Thoracic aorta (tissue), 2 donors: ENCODE measurements around the gene FAM3C. TPM values are rescaled to one million over a fixed set of nuclear protein-coding genes. Genes with fewer than 3 reads are reported as not detected.

Experiments
- ATAC-seq: fragments of 150-250 bp; one replicate; pipeline ENCODE4 v1.8.0; 2017; ENCODE audit warnings: low read depth; ENCODE audit not compliant: insufficient number of reproducible peaks, low FRiP score
- DNase-seq: peaks from one replicate; pipeline ENCODE4 v3.0.0-alpha.2; 2020; ENCODE audit warnings: low spot score
- H3K27ac ChIP-seq, 2 donors: fragments of 200-600 bp; sonication (generic); 1 replicate in 1 of 2; 2 replicates in 1 of 2; pipeline ENCODE4 v1.5.1; 2016; ENCODE audit warnings: mild to moderate bottlenecking in 2 of 2, moderate library complexity in 2 of 2
- H3K27me3 ChIP-seq: fragments of 200-600 bp; sonication (generic); replicated peaks from 2 replicates; pipeline ENCODE4 v1.6.0; 2016; ENCODE audit warnings: mild to moderate bottlenecking; ENCODE audit not compliant: insufficient read depth
- H3K36me3 ChIP-seq: fragments of 200-600 bp; sonication (generic); one replicate; pipeline ENCODE4 v1.5.1; 2016
- H3K4me1 ChIP-seq, 2 donors: fragments of 200-600 bp; sonication (generic); 1 replicate in 1 of 2; 2 replicates in 1 of 2; pipeline versions ENCODE4 v1.5.1 to v1.6.0; 2016; ENCODE audit warnings: low read depth in 2 of 2, mild to moderate bottlenecking in 1 of 2; ENCODE audit not compliant: control insufficient read depth in 1 of 2
- H3K4me3 ChIP-seq: fragments of 200-600 bp; sonication (generic); 2 replicates; pipeline ENCODE4 v1.5.1; 2016; ENCODE audit warnings: mild to moderate bottlenecking
- H3K9me3 ChIP-seq: fragments of 200-600 bp; sonication (generic); 2 replicates; pipeline ENCODE4 v1.5.1; 2016
- total RNA-seq, 2 donors: library from RNA; depleted of rRNA; stranded (reverse); fragments of >200 nt; gene quantifications; one replicate each; pipeline versions ENCODE4 v1.1.0 to v1.2.3, GENCODE V29; 2016
- TF ChIP-seq, protein P1 (sequence below): fragments of 200-600 bp; sonication (generic); IDR thresholded peaks from one replicate; pipeline ENCODE4 v1.5.1; 2019; ENCODE audit warnings: antibody characterized with exemption

Gene FAM3C
- total RNA-seq, 2 donors from 2014 or later = 38.9 to 50.2 TPM

- ATAC-seq (no peak), DNase-seq (no peak)
- no peaks in the 10 kb centered on the region for H3K36me3 ChIP-seq
- H3K27me3 ChIP-seq = no peaks in the 10 kb centered on the region
- no peaks in the 10 kb centered on the region for H3K9me3 ChIP-seq
- no peak overlapping the region for H3K4me3 ChIP-seq
- TF ChIP-seq, protein P1, sequence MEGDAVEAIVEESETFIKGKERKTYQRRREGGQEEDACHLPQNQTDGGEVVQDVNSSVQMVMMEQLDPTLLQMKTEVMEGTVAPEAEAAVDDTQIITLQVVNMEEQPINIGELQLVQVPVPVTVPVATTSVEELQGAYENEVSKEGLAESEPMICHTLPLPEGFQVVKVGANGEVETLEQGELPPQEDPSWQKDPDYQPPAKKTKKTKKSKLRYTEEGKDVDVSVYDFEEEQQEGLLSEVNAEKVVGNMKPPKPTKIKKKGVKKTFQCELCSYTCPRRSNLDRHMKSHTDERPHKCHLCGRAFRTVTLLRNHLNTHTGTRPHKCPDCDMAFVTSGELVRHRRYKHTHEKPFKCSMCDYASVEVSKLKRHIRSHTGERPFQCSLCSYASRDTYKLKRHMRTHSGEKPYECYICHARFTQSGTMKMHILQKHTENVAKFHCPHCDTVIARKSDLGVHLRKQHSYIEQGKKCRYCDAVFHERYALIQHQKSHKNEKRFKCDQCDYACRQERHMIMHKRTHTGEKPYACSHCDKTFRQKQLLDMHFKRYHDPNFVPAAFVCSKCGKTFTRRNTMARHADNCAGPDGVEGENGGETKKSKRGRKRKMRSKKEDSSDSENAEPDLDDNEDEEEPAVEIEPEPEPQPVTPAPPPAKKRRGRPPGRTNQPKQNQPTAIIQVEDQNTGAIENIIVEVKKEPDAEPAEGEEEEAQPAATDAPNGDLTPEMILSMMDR = no peak
- no peaks in the 10 kb centered on the region for H3K4me1 ChIP-seq
- H3K27ac ChIP-seq = no peak overlapping the region
Observed at GRCh38 chr7:121307021-121307574, 89.0 kb downstream of the FAM3C start.

DNA sequence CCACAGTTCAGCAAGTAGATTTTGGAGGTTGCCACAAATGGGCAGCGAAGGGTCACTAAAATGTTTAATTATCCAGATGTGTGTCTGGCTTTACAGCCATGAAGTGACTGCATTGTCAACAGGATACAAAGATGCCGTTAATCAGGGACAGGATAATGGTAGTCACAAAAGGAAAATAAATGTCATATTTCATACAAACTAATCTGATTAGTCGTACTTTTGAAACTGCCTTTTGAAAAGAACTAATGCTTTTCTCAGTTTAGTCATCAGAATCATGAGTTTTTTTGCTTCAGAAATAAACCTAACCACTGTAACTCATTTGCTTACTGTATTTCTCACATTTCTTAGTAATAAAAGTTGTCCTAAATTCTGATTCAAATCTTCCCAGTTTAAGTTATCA lies 89.5 kb downstream of the FAM3C start:
- TF ChIP-seq, protein P1 = no peak
- Histone ChIP-seq H3K4me1 (no peaks in the 10 kb centered on the region), H3K9me3 (no peaks in the 10 kb centered on the region), H3K27ac (no peak overlapping the region), H3K36me3 (no peaks in the 10 kb centered on the region), H3K4me3 (no peak overlapping the region), H3K27me3 (no peaks in the 10 kb centered on the region)
- ATAC-seq (no peak), DNase-seq (no peak)

GRCh38 chr7:121305109-121305508 lies 91.0 kb downstream of the FAM3C start:
- no peak overlapping the region for H3K4me3 ChIP-seq
- H3K27me3 ChIP-seq = no peaks in the 10 kb centered on the region
- no peaks in the 10 kb centered on the region for H3K36me3 ChIP-seq
- TF ChIP-seq, protein P1 = no peak
- H3K9me3 ChIP-seq = no peaks in the 10 kb centered on the region
- DNase-seq (no peak), ATAC-seq (no peak)
- H3K4me1 ChIP-seq = no peaks in the 10 kb centered on the region
- H3K27ac ChIP-seq = no peak overlapping the region

DNA sequence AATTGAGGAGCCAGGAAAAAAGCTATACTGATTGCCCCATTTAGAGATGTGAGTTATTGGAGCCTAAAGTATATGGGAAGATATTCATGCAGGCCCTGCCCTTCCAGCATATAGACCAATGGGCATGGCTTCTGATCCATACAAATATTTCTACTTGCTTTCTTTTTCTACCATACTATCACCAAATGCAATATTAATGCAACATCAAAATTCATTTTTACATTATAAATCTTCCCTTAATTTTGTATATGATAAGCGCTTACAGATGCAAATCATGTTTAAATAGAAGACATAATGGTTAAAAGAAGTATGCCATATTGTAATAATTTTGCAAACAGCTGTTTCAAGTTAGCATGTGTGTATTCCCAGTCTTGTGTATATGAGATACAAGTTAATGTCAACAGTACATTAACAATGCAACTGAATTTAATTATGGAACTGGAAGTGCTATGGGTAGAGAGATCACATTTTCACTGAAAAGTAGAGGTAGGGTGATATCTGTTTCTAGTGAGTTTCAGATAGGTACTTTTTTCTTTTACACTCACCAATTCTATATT lies 91.9 kb downstream of the FAM3C start:
- DNase-seq (no peak), ATAC-seq (no peak)
- H3K36me3 ChIP-seq = no peaks in the 10 kb centered on the region
- H3K27ac ChIP-seq = no peak overlapping the region
- TF ChIP-seq, protein P1 = no peak
- H3K4me3 ChIP-seq = no peak overlapping the region
- H3K9me3 ChIP-seq = no peaks in the 10 kb centered on the region
- no peaks in the 10 kb centered on the region for H3K4me1 ChIP-seq
- H3K27me3 ChIP-seq = no peaks in the 10 kb centered on the region

GRCh38 chr7:121303422-121304101 lies 92.5 kb downstream of the FAM3C start:
- Histone ChIP-seq H3K9me3 (no peaks in the 10 kb centered on the region), H3K36me3 (no peaks in the 10 kb centered on the region), H3K27ac (no peak overlapping the region), H3K4me3 (no peak overlapping the region), H3K27me3 (no peaks in the 10 kb centered on the region), H3K4me1 (no peaks in the 10 kb centered on the region)
- ATAC-seq = no peak
- TF ChIP-seq, protein P1 = no peak
- DNase-seq = no peak
